ENCODE data around the gene PLXNB1.
"Not testable (repeated sequence)": the region's sequence is repeated elsewhere in the genome, so short reads cannot be mapped to it uniquely, and the experiment has no call there.

The PLXNB1 gene

GRCh38 chr3:48405971-48406370 lies 23.9 kb downstream of the PLXNB1 start:
- no peak for DNase-seq (ENCODE audit: low read depth)

GRCh38 chr3:48405343-48405881 lies 24.5 kb downstream of the PLXNB1 start:
- no peak for DNase-seq (ENCODE audit: low read depth)

GRCh38 chr3:48404440-48405342 lies 25.2 kb downstream of the PLXNB1 start:
- DNase-seq (ENCODE audit: low read depth) = no peak

GRCh38 chr3:48403533-48404439 lies 26.1 kb downstream of the PLXNB1 start:
- DNase-seq (ENCODE audit: low read depth) = no peak

GRCh38 chr3:48402907-48403306 lies 27.0 kb downstream of the PLXNB1 start:
- no peak for DNase-seq (ENCODE audit: low read depth)

- peak; percentile 94 for DNase-seq (ENCODE audit: low read depth)
Measured at GRCh38 chr3:48402281-48402732, 27.6 kb downstream of the PLXNB1 start.

GRCh38 chr3:48401434-48401901 lies 28.4 kb downstream of the PLXNB1 start:
- not testable (repeated sequence) for DNase-seq (ENCODE audit: low read depth)

GRCh38 chr3:48400824-48401433 lies 29.0 kb downstream of the PLXNB1 start:
- DNase-seq (ENCODE audit: low read depth) = peak; percentile 68

GRCh38 chr3:48399387-48400172 lies 30.3 kb downstream of the PLXNB1 start:
- no peak for DNase-seq (ENCODE audit: low read depth)

GRCh38 chr3:48398701-48399386 lies 31.0 kb downstream of the PLXNB1 start:
- DNase-seq (ENCODE audit: low read depth) = no peak

GRCh38 chr3:48397767-48398681 lies 31.9 kb downstream of the PLXNB1 start:
- no peak for DNase-seq (ENCODE audit: low read depth)

GRCh38 chr3:48395714-48396113 lies 34.2 kb downstream of the PLXNB1 start:
- no peak for DNase-seq (ENCODE audit: low read depth)

GRCh38 chr3:48394391-48394790 lies 35.5 kb downstream of the PLXNB1 start:
- no peak for DNase-seq (ENCODE audit: low read depth)

- DNase-seq (ENCODE audit: low read depth) = no peak
Measured at GRCh38 chr3:48388966-48389365, 40.9 kb downstream of the PLXNB1 start.

- DNase-seq (ENCODE audit: low read depth) = no peak
Measured at GRCh38 chr3:48387634-48388033, 42.3 kb downstream of the PLXNB1 start.

GRCh38 chr3:48372862-48373435 lies 56.9 kb downstream of the PLXNB1 start:
- DNase-seq (ENCODE audit: low read depth) = no peak

- no peak for DNase-seq (ENCODE audit: low read depth)
Measured at GRCh38 chr3:48372377-48372770, 57.5 kb downstream of the PLXNB1 start.

- no peak for DNase-seq (ENCODE audit: low read depth)
Measured at GRCh38 chr3:48371651-48372376, 58.1 kb downstream of the PLXNB1 start, which contains the start of gene FBXW12. FBXW12 (plus strand) TSS chr3:48372219; CDS start chr3:48372768, 549 bp downstream.

Measured in EH (cell line).